Breast epithelium (tissue), 3 donors: ENCODE results near the gene MAU2.

Experiments
- CTCF ChIP-seq, 3 donors: fragments of 450-650 bp; IDR thresholded peaks; one replicate each; pipeline ENCODE4 v1.5.1; 2016 to 2017; ENCODE audit warnings: antibody characterized with exemption in 3 of 3, mild to moderate bottlenecking in 3 of 3, moderate library complexity in 3 of 3
- POLR2A ChIP-seq: fragments of 450-650 bp; IDR thresholded peaks from one replicate; pipeline ENCODE4 v1.6.1; 2016; ENCODE audit warnings: antibody characterized with exemption, mild to moderate bottlenecking, moderate library complexity
- POLR2AphosphoS5 ChIP-seq, 3 donors: sonication (generic); formaldehyde crosslinking; IDR thresholded peaks; one replicate each; pipeline ENCODE4 v1.6.1; 2017; ENCODE audit warnings: antibody characterized with exemption in 3 of 3

DNA sequence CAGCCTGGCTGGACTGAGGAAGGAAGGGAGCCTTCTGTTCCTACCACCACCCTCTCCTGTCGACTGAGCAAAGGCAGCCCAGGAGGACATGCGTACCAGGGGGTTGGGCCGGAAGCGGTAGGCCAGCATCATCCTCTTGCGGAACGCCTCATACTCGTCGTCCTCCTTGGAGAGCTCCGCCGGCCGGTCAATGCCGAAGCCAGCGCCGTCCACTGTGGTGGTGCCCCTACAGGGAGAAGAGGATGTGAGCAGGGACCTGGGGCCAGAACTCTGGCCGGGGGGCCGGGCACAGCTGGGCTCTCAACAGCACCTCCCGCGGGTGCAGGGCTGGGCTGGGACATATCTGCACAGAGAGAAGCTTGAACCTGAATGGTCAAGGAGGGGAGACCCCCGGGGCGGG is 43.8 kb upstream of the MAU2 start:
- TF ChIP-seq CTCF (IDR thresholded peaks at IDR 0.05) (no peak), POLR2AphosphoS5 (IDR thresholded peaks at IDR 0.05) (no peak), POLR2A (no peak)
